Astrocyte (in vitro differentiated cells and primary cell): ENCODE data around the gene HPSE2. TPM values are rescaled to one million over a fixed set of nuclear protein-coding genes. Genes with fewer than 3 reads are reported as not detected.

Source experiments
- DNase-seq: peaks from one replicate; pipeline ENCODE4 v3.0.0-alpha.2; 2010; ENCODE audit warnings: low read depth
- FAIRE-seq: peaks from 2 replicates; lab custom pipeline; 2011; peaks lifted over from hg19 to GRCh38; lab: Jason Lieb, UNC
- H2AFZ ChIP-seq: 2 replicates; pipeline ENCODE4 v1.6.0; 2012; ENCODE audit warnings: low read depth, low read length, inconsistent platforms
- H3K27ac ChIP-seq: 2 replicates; pipeline ENCODE4 v1.5.1; 2011; ENCODE audit warnings: low read depth, low read length, inconsistent platforms
- H3K27me3 ChIP-seq: 2 replicates; pipeline ENCODE4 v1.6.0; 2011; ENCODE audit warnings: low read length, inconsistent platforms; ENCODE audit not compliant: insufficient read depth
- H3K36me3 ChIP-seq: 2 replicates; pipeline ENCODE4 v1.5.1; 2011; ENCODE audit warnings: low read length, inconsistent platforms; ENCODE audit not compliant: insufficient read depth
- H3K4me1 ChIP-seq: 2 replicates; pipeline ENCODE4 v1.5.1; 2011; ENCODE audit warnings: low read length, inconsistent platforms; ENCODE audit not compliant: insufficient read depth
- H3K4me2 ChIP-seq: 2 replicates; pipeline ENCODE4 v1.6.0; 2012; ENCODE audit warnings: low read length, inconsistent platforms
- H3K4me3 ChIP-seq: 2 replicates; pipeline ENCODE4 v1.5.1; 2011; ENCODE audit warnings: low read depth, mild to moderate bottlenecking, low read length, inconsistent platforms; ENCODE audit not compliant: insufficient read depth
- H3K79me2 ChIP-seq: 2 replicates; pipeline ENCODE4 v1.6.0; 2012; ENCODE audit warnings: mild to moderate bottlenecking, low read length, inconsistent platforms; ENCODE audit not compliant: insufficient read depth
- H3K9ac ChIP-seq: 2 replicates; pipeline ENCODE4 v1.6.0; 2012; ENCODE audit warnings: mild to moderate bottlenecking, low read length, inconsistent platforms
- H3K9me3 ChIP-seq: 2 replicates; pipeline ENCODE4 v1.5.1; 2012; ENCODE audit warnings: low read depth, mild to moderate bottlenecking, low read length, inconsistent platforms; ENCODE audit not compliant: insufficient read depth
- H4K20me1 ChIP-seq: 2 replicates; pipeline ENCODE4 v1.6.0; 2012; ENCODE audit warnings: low read length, inconsistent platforms; ENCODE audit not compliant: insufficient read depth
- H3K27ac Mint-ChIP-seq: one replicate; pipeline ENCODE4 v1.8.0; 2021; ENCODE audit warnings: mild to moderate bottlenecking, mixed read lengths; ENCODE audit not compliant: unreplicated experiment
- H3K27me3 Mint-ChIP-seq: one replicate; pipeline ENCODE4 v1.8.0; 2021; ENCODE audit warnings: low read depth, mixed read lengths; ENCODE audit not compliant: unreplicated experiment
- H3K36me3 Mint-ChIP-seq: one replicate; pipeline ENCODE4 v1.8.0; 2021; ENCODE audit warnings: low read depth, mixed read lengths; ENCODE audit not compliant: unreplicated experiment
- H3K4me1 Mint-ChIP-seq: one replicate; pipeline ENCODE4 v1.8.0; 2021; ENCODE audit warnings: low read depth, mixed read lengths; ENCODE audit not compliant: unreplicated experiment
- H3K4me3 Mint-ChIP-seq: one replicate; pipeline ENCODE4 v1.8.0; 2021; ENCODE audit warnings: mild to moderate bottlenecking, moderate library complexity, mixed read lengths; ENCODE audit not compliant: unreplicated experiment
- H3K9me3 Mint-ChIP-seq: one replicate; pipeline ENCODE4 v1.8.0; 2021; ENCODE audit warnings: mild to moderate bottlenecking, mixed read lengths; ENCODE audit not compliant: unreplicated experiment
- EZH2 ChIP-seq: IDR thresholded peaks from 2 replicates; pipeline ENCODE4 v1.6.1; 2012; ENCODE audit warnings: mild to moderate bottlenecking, low read length, inconsistent platforms; ENCODE audit not compliant: insufficient read depth
- total RNA-seq: library from RNA; stranded (reverse); gene quantifications from 2 replicates; pipeline ENCODE4 v1.2.1, GENCODE V29; 2021
- TF ChIP-seq, protein P1 (sequence below): IDR thresholded peaks from 2 replicates; pipeline ENCODE4 v1.5.1; 2011; ENCODE audit warnings: low read depth, mild to moderate bottlenecking, inconsistent platforms, low read length, moderate library complexity; ENCODE audit not compliant: insufficient read depth

Gene HPSE2
- total RNA-seq, 1 donor from 2014 or later = 0.14 TPM

DNA sequence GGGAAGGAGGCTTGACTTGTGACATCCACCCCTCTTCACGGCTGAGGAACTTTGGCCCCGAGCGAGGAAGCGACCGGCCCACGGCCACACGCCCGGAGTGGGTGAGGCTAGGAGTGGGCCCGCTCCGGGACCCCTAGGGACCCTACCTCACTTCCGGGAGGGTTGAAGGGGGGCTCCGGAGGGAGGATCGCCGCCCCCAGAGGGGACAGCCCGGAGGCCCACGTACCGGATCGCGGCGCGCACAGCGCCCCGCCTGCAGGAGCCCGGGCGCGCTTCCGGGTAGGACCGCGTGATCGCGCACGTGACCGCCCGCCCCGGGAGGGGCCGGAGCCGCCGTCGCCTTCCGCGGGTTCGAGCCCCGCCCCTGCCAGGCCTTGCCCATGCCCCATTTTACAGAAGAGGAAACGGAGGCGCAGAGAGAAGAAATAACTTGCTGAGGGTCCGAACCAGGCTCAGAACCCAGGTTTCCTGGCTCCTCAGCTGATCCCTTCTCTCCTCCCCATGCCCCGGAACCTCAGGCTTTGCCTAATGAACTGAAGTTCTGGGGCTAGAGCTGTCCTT is 788.9 kb downstream of the HPSE2 start, which contains the start of gene HPS1:
Gene HPS1, minus strand, starts transcription at position 275 of the 561 bp plus-strand sequence. CDS start 3,695 bp downstream, outside the sequence.
- DNase-seq = peak; percentile 29
- Histone ChIP-seq H4K20me1 (peaks cover 16% of the 10 kb centered on the region), H3K9ac (peak within 1 kb of the TSS; percentile 92), H3K9me3 (no peaks in the 10 kb centered on the region), H3K79me2 (peaks cover 25% of the 10 kb centered on the region), H3K4me3 (peak within 1 kb of the TSS; percentile 69), H3K27me3 (no peaks in the 10 kb centered on the region), H3K4me1 (peaks cover 4% of the 10 kb centered on the region), H3K36me3 (peaks cover 12% of the 10 kb centered on the region), H2AFZ (peak within 1 kb of the TSS; percentile 97), H3K4me2 (peak within 1 kb of the TSS; percentile 84), H3K27ac (peak within 1 kb of the TSS; percentile 64)
- FAIRE-seq = no peak
- Mint-ChIP-seq H3K27ac (peak within 1 kb of the TSS; percentile 72), H3K4me3 (peak within 1 kb of the TSS; percentile 88), H3K27me3 (no peaks in the 10 kb centered on the region), H3K4me1 (no peaks in the 10 kb centered on the region), H3K36me3 (peaks cover 9% of the 10 kb centered on the region), H3K9me3 (peaks cover 4% of the 10 kb centered on the region)
- TF ChIP-seq, protein P1, sequence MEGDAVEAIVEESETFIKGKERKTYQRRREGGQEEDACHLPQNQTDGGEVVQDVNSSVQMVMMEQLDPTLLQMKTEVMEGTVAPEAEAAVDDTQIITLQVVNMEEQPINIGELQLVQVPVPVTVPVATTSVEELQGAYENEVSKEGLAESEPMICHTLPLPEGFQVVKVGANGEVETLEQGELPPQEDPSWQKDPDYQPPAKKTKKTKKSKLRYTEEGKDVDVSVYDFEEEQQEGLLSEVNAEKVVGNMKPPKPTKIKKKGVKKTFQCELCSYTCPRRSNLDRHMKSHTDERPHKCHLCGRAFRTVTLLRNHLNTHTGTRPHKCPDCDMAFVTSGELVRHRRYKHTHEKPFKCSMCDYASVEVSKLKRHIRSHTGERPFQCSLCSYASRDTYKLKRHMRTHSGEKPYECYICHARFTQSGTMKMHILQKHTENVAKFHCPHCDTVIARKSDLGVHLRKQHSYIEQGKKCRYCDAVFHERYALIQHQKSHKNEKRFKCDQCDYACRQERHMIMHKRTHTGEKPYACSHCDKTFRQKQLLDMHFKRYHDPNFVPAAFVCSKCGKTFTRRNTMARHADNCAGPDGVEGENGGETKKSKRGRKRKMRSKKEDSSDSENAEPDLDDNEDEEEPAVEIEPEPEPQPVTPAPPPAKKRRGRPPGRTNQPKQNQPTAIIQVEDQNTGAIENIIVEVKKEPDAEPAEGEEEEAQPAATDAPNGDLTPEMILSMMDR = no peak
- no peak for TF ChIP-seq EZH2

DNA sequence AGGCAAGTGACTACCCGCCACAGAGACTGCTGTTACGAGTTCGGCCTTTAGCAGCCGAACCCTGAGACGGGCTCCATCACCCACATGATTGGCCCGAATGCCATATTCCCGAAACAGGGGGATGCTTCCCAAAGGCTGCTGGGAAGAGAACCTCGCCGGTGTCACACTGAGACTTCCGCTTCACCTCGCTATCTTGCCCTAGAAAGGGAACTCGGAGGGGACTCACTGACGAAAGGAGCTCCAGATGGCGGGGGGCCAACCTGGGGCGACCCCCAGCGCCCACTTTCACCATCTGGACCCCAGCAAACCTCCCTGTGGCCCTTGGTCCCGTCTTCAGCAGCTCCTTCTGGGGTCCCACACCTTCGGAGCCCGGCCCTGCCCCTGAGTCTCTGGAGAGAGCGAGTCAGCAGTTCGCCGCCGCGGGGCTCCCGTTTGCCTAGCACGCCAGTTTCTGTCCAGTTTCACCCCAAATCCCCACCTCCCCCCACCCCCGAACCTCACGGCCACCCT is 789.4 kb downstream of the HPSE2 start:
- H3K27me3 Mint-ChIP-seq = no peaks in the 10 kb centered on the region
- peaks cover 9% of the 10 kb centered on the region for H3K36me3 Mint-ChIP-seq
- peaks cover 25% of the 10 kb centered on the region for H3K79me2 ChIP-seq
- H3K27ac ChIP-seq = peak overlapping the region; percentile 64
- H3K27ac Mint-ChIP-seq = peak overlapping the region; percentile 72
- peaks cover 13% of the 10 kb centered on the region for H3K36me3 ChIP-seq
- peak overlapping the region; percentile 84 for H3K4me2 ChIP-seq
- no peaks in the 10 kb centered on the region for H3K27me3 ChIP-seq
- no peak for TF ChIP-seq EZH2
- TF ChIP-seq, protein P1 = no peak
- peak overlapping the region; percentile 97 for H2AFZ ChIP-seq
- H3K9me3 Mint-ChIP-seq = peaks cover 4% of the 10 kb centered on the region
- DNase-seq (peak; percentile 20), FAIRE-seq (no peak)
- H3K9ac ChIP-seq = peak overlapping the region; percentile 92
- peak overlapping the region; percentile 69 for H3K4me3 ChIP-seq
- H3K4me1 ChIP-seq = peaks cover 4% of the 10 kb centered on the region
- no peaks in the 10 kb centered on the region for H3K4me1 Mint-ChIP-seq
- H3K4me3 Mint-ChIP-seq = peak overlapping the region; percentile 88
- H3K9me3 ChIP-seq = no peaks in the 10 kb centered on the region
- H4K20me1 ChIP-seq = peaks cover 17% of the 10 kb centered on the region
